Non-pigmented ciliary epithelial cell (primary cell): Measurements from ENCODE around the gene ARPC1A.
A peak's percentile ranks its signal among the peaks of the same experiment; 100 is the strongest.
"Not testable (repeated sequence)": the region's sequence is repeated elsewhere in the genome, so short reads cannot be mapped to it uniquely, and the experiment has no call there.

Experiments
- DNase-seq: peaks from one replicate; pipeline ENCODE4 v3.0.0-alpha.2; 2010; ENCODE audit warnings: low read depth

The ARPC1A gene

DNA sequence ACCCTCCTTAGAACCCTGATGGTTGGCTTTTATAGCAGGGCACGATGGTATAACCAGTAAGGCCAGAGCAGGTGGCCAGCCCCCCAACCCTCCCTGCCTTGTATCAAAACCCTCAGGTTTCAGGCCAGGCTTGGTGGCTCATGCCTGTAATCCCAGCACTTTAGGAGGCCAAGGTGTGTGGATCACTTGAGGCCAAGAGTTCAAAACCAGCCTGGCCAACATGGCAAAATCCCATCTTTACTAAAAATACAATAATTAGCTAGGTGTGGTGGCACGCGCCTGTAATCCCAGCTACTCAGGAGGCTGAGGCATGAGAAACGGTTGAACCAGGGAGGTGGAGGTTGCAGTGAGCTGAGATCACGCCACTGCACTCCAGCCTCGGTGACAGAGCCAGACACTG lies 3.0 kb upstream of the ARPC1A start:
- DNase-seq, result not testable (repeated sequence)

- no peak for DNase-seq
Observed at GRCh38 chr7:99324559-99324958, 1.1 kb upstream of the ARPC1A start.

DNA sequence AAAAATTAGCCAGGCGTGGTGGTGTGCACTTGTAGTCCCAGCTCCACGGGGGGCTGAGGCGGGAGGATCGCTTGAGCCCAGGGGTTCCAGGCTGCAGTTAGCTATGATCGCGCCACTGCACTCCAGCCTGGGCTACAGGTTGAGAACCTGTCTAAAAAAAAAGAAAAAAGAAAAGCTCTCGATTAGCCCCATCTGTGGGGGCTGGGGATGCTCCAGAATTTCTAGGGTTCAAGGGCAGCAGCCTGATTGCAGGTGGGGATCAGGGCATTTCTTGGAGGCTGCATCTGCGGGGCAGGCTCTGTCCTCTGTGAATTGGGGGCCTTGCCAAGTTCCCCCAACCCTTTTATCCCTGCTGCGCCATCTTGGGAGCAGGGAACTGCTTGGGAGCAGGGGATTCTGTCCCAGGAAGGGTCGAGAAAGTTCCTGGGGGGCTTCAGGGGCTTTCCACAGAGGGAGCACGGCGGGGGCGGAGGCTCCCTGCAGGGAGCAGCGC lies 651 bp upstream of the ARPC1A start:
- no peak for DNase-seq

- no peak for DNase-seq
Observed at GRCh38 chr7:99326408-99326782, 697 bp downstream of the ARPC1A start.

DNA sequence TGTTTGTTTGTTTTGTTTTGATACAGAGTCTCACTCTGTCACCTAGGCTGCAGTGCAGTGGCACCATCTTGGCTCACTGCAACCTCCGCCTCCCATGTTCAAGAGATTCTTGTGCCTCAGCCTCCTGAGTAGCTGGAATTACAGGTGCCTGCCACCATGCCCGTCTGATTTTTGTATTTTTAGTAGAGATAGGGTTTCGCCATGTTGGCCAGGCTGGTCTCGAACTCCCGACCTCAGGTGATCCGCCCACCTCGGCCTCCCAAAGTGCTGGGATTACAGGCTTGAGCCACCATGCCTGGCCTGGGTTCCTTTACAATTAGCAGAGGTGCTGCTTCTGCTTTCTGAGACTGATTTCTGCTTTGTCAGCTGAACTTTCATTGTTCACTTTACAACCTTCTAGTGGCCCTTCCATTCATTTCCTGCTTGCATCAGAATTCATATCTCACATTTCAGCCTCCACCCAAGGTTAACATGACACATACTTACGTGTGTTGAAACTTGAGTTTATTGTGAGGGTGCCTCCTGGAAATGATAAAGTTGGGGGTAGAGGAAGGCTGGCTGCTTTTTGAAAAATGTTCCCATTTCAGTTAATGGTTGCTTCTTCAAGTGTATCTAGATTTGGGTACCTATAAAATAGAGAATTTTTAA lies 4.7 kb downstream of the ARPC1A start:
- DNase-seq, result peak; percentile 70

DNA sequence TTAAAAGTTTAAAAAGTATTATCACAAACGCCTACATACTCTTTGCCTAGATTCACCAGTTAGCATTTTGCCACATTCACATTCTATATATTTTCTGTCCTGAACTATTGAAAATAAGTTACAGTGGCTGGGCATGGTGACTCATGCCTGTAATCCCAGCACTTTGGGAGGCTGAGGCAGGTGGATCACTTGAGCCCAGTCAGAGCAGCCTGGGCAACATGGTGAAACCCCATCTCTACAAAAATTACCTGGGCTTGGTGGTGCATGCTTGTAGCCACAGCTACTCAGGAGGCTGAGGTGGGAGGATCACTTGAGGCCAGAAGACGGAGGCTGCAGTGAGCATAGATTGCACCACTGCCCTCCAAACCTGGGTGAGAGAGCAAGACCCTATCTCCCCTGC lies 5.3 kb downstream of the ARPC1A start:
- no peak for DNase-seq

DNA sequence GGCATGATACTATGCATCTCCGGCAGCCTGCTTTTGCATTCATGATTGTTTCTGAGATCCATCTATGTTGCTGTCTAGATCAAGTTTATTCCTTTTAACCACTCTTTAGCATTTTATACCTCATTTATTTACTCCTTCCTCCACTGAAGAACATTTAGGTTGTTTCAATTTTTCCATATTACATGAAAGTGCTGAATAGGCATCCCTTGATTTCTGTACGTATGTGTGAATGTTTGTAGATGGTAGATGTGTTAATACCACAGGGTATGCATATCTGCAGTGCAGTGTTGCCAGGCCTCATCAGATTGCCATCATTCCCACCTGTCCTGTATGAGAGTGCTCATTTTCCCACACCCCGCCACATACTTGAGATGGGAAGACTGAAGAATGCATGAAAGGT lies 13.9 kb downstream of the ARPC1A start:
- no peak for DNase-seq

DNA sequence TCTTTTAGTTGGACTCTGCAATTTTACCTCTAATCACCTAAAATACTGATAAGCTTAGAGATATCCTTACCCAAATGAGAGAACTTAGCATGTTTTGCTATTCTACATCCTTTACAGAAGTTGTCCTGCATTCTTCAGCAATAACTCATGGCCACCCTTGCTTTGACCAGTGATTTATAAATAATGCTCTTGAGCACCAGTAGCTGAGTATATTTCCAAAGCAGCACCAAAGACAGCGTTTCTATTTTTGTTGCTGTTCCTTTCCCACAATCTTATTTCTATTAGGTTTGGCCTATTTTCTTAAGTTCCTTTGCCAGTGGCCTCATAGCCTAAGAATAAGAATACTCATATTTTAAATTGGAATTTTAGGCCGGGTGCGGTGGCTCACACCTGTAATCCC lies 15.0 kb downstream of the ARPC1A start:
- DNase-seq, result no peak

- no peak for DNase-seq
Observed at GRCh38 chr7:99344061-99344647, 18.5 kb downstream of the ARPC1A start.

DNA sequence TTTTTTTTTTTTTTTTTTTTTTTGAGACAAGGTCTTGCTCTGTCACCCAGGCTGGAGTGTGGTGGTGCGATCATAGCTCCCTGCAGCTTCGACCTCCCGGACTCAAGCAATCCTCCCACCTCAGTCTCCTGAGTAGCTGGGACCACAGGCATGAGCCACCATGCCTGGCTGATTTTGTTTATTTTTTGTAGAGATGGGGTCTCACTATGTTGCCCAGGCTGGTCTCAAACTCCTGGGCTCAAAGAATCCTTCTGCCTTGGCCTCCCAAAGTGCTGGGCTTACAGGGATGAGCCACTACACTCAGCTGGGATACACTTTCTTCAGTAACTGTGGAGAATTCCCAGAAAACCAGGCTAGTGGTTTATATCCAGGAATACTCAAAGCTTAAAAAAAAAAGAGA lies 24.9 kb downstream of the ARPC1A start:
- not testable (repeated sequence) for DNase-seq

GRCh38 chr7:99352247-99352646 lies 26.5 kb downstream of the ARPC1A start:
- DNase-seq, result no peak

GRCh38 chr7:99355098-99355497 lies 29.4 kb downstream of the ARPC1A start:
- DNase-seq, result no peak

- no peak for DNase-seq
Observed at GRCh38 chr7:99357701-99358490, 32.2 kb downstream of the ARPC1A start.

DNA sequence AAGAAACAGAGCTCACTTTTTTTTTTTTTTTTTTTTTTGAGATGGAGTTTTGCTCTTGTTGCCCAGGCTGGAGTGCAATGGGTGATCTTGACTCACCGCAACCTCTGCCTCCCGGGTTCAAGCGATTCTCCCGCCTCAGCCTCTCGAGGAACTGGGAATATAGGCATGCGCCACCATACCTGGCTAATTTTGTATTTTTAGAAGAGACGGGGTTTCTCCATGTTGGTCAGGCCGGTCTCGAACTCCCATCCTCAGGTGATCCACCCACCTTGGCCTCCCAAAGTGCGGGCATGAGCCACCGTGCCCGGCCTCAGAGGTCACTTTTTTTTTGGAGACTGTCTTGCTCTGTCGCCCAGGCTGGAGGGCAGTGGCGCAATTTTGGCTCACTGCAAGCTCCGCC lies 32.8 kb downstream of the ARPC1A start:
- not testable (repeated sequence) for DNase-seq

- no peak for DNase-seq
Observed at GRCh38 chr7:99359465-99360154, 33.9 kb downstream of the ARPC1A start.

- DNase-seq, result peak; percentile 74
Observed at GRCh38 chr7:99362801-99363200, 37.1 kb downstream of the ARPC1A start.

GRCh38 chr7:99363286-99363685 lies 37.6 kb downstream of the ARPC1A start:
- no peak for DNase-seq

DNA sequence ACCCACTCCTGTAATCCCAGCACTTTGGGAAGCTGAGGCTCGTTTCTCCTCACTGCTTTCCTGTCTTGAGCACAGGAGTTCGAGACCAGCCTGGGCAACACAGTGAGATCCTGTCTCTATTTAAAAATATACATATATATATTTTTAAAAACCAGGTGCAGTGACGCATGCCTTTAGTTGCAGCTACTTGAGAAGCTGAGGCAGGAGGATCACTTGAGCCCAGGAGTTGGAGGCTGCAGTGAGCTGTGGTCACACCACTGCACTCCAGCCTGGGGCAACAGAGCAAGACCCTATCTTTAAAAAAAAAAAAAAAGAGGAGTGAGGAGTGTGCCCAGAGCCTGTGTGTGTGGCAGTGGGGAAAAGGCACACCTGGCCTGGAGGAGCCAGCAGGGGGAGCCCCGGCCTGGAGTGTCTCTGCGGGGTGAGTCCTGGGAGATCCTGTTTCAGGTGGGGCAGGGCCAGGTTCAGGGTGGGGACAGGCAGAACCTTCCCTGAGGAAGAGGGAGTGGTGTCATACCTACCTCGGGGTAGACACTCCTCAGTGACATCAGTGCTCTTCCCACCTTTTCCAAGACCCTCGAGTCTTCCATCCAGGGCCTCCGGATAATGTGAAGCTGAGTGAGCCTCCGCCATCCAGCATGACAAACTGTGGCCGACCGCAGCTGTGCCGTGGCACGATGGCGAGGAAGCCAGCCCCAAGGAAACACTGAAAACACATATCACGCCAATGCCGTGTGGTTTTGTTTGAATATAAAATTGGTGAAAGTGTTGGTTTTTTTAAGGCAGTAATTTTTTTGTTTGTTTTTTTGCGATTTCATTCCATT lies 39.8 kb downstream of the ARPC1A start:
- no peak for DNase-seq

DNA sequence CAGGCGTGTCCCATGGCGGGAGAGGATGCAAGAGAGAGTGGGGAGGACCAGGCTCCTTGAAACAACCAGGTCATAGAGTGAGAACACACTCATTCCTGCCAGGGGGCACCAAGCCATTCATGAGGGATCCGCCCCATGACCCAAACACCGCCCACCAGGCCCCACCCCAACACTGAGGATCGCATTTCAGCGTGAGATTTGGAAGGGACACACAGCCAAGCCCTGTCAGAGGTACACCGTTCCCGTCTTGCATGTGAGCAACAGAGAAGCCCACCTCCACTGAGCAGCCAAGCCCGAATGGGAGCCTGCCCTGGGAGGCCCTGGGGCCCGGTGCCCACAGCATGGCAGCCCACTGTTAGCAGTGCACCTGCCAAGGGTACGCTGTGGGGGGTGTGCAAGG lies 40.9 kb downstream of the ARPC1A start:
- no peak for DNase-seq

- no peak for DNase-seq
Observed at GRCh38 chr7:99368750-99369389, 43.2 kb downstream of the ARPC1A start.

GRCh38 chr7:99369767-99370391 lies 44.2 kb downstream of the ARPC1A start:
- no peak for DNase-seq
